ENCODE data around the gene IPO4. TPM values are rescaled to one million over a fixed set of nuclear protein-coding genes. Genes with fewer than 3 reads are reported as not detected.

Gene IPO4
- total and polyA plus RNA-seq, 2 of the 13 experiments (the other 11 are each of a cell fraction or from before 2014, with no cell fraction given): 39.0 to 179 TPM

DNA sequence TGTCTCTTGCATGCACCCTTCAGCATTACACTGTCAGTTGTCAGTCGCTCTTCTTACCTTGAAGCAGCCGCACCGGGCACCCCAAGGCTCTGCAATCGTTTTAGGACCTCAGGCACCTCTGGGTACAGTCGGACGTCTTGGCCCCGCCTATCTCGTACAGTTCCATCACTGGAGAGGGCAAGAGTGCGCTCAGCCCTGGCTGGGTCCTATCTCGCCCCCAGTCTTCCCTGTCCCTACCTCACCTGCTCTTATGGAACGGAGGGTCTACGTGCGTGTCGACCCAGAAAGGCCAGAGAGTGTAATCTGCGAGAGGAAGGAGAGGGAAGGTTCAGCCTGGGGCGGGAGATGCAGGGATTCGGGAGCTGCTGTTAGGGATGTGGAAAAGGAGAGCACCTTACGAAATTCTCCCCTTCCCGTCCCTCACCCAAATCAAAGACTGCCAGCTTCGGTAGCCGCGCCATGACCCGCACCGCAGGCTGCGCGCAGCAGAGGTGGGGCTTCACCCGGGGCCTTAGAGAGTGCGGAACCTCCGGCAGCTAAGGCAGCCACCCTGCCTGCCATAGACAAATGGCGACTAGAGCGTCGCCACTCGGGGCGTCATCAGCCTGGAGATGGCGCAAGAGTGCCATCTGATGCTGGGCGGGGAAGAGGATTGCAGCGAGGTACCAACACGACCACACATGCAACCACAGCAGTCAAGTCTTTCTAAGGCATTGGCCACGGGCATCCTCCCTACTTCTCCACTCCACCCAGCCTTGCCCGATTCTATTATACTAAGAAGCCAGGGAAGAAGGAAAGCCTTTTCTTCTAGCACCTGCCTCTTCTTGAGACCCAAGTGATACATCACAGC is 27.1 kb upstream of the IPO4 start, which contains the start of gene MDP1 (continued):
- TF ChIP-seq TERF1 (CRISPR knock-in tag; IDR thresholded peaks at IDR 0.05): peak; percentile 89
- peak; percentile 85 for TF ChIP-seq GFI1 (CRISPR knock-in tag; IDR thresholded peaks at IDR 0.05; ENCODE audit: borderline replicate concordance)
- no peak; the same call in 1 of the 2 replicates for TF ChIP-seq ZNF484 (CRISPR knock-in tag; IDR thresholded peaks at IDR 0.05; ENCODE audit: borderline replicate concordance, low read depth)
- peak; percentile 91 for TF ChIP-seq RXRB (CRISPR knock-in tag; IDR thresholded peaks at IDR 0.05; ENCODE audit: borderline replicate concordance)
- TF ChIP-seq LBX2 (CRISPR knock-in tag; IDR thresholded peaks at IDR 0.05; ENCODE audit: borderline replicate concordance): peak; percentile 90
- TF ChIP-seq ZFP90 (CRISPR knock-in tag; IDR thresholded peaks at IDR 0.05; ENCODE audit: borderline replicate concordance): peak; percentile 99
- TF ChIP-seq ZSCAN29 (CRISPR knock-in tag; conservative IDR thresholded peaks at IDR 0.05): peak; percentile 96; the same call in 1 of the 2 replicates
- peak; percentile 95 for TF ChIP-seq EED (CRISPR knock-in tag; IDR thresholded peaks at IDR 0.05)
- TF ChIP-seq DR1 (CRISPR knock-in tag; IDR thresholded peaks at IDR 0.05): no peak; the same call in 1 of the 2 replicates
- 0 out of 2 replicates have a peak, but pooled peaks have one; percentile 80 for TF ChIP-seq U2AF2 (IDR thresholded peaks at IDR 0.05; ENCODE audit: low read depth, low read length)
- peak; percentile 100 for TF ChIP-seq ZNF891 (CRISPR knock-in tag; IDR thresholded peaks at IDR 0.05)
- TF ChIP-seq HOXA3 (CRISPR knock-in tag; IDR thresholded peaks at IDR 0.05): peak; percentile 99
- no peak for TF ChIP-seq NONO (IDR thresholded peaks at IDR 0.05)
- TF ChIP-seq NONO (CRISPR knock-in tag; conservative IDR thresholded peaks at IDR 0.05): peak; percentile 100
- TF ChIP-seq ZNF3 (CRISPR knock-in tag; IDR thresholded peaks at IDR 0.05): peak; percentile 78
- TF ChIP-seq SMAD3 (CRISPR knock-in tag; IDR thresholded peaks at IDR 0.05): peak; percentile 100
- TF ChIP-seq ZNF18 (CRISPR knock-in tag; IDR thresholded peaks at IDR 0.05; ENCODE audit: insufficient replicate concordance): peak; percentile 92
- TF ChIP-seq ZNF441 (CRISPR knock-in tag; IDR thresholded peaks at IDR 0.05; ENCODE audit: borderline replicate concordance): peak; percentile 88; the same call in 1 of the 2 replicates
- TF ChIP-seq, protein P1, sequence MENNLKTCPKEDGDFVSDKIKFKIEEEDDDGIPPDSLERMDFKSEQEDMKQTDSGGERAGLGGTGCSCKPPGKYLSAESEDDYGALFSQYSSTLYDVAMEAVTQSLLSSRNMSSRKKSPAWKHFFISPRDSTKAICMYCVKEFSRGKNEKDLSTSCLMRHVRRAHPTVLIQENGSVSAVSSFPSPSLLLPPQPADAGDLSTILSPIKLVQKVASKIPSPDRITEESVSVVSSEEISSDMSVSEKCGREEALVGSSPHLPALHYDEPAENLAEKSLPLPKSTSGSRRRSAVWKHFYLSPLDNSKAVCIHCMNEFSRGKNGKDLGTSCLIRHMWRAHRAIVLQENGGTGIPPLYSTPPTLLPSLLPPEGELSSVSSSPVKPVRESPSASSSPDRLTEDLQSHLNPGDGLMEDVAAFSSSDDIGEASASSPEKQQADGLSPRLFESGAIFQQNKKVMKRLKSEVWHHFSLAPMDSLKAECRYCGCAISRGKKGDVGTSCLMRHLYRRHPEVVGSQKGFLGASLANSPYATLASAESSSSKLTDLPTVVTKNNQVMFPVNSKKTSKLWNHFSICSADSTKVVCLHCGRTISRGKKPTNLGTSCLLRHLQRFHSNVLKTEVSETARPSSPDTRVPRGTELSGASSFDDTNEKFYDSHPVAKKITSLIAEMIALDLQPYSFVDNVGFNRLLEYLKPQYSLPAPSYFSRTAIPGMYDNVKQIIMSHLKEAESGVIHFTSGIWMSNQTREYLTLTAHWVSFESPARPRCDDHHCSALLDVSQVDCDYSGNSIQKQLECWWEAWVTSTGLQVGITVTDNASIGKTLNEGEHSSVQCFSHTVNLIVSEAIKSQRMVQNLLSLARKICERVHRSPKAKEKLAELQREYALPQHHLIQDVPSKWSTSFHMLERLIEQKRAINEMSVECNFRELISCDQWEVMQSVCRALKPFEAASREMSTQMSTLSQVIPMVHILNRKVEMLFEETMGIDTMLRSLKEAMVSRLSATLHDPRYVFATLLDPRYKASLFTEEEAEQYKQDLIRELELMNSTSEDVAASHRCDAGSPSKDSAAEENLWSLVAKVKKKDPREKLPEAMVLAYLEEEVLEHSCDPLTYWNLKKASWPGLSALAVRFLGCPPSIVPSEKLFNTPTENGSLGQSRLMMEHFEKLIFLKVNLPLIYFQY (CRISPR knock-in tag; IDR thresholded peaks at IDR 0.05; ENCODE audit: borderline replicate concordance): peak; percentile 86; the same call in 1 of the 2 replicates
- TF ChIP-seq ZNF777 (CRISPR knock-in tag; IDR thresholded peaks at IDR 0.05): peak; percentile 75
- no peak for TF ChIP-seq PRMT3 (CRISPR knock-in tag; IDR thresholded peaks at IDR 0.05; ENCODE audit: borderline replicate concordance, low read depth)
- TF ChIP-seq CENPX (CRISPR knock-in tag; IDR thresholded peaks at IDR 0.05): no peak

Measured in HepG2 (cell line).